A172 (cell line): ENCODE data around the gene OTOP2. TPM values are rescaled to one million over a fixed set of nuclear protein-coding genes. Genes with fewer than 3 reads are reported as not detected.

Experiments
- DNase-seq: peaks from one replicate; pipeline ENCODE4 v3.0.0-alpha.2; 2015; ENCODE audit warnings: low spot score
- total RNA-seq: library from RNA; depleted of rRNA; stranded (reverse); fragments of >200 nt; shearing (Covaris generic); gene quantifications from 2 replicates; pipeline ENCODE4 v1.2.3, GENCODE V29; 2014; rRNA removed

OTOP2 gene, protein sequence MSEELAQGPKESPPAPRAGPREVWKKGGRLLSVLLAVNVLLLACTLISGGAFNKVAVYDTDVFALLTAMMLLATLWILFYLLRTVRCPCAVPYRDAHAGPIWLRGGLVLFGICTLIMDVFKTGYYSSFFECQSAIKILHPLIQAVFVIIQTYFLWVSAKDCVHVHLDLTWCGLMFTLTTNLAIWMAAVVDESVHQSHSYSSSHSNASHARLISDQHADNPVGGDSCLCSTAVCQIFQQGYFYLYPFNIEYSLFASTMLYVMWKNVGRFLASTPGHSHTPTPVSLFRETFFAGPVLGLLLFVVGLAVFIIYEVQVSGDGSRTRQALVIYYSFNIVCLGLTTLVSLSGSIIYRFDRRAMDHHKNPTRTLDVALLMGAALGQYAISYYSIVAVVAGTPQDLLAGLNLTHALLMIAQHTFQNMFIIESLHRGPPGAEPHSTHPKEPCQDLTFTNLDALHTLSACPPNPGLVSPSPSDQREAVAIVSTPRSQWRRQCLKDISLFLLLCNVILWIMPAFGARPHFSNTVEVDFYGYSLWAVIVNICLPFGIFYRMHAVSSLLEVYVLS
- total RNA-seq = not detected in 2 replicates

- no peak for DNase-seq
Measured at GRCh38 chr17:74924250-74924948, at the start of gene OTOP2. TSS of gene OTOP2 (plus strand) at chr17:74924273. CDS start at chr17:74924633, 360 bp downstream.

- DNase-seq = no peak
Measured at GRCh38 chr17:74874615-74875037, 49.4 kb upstream of the OTOP2 start.

GRCh38 chr17:74875155-74875976 lies 48.7 kb upstream of the OTOP2 start:
- DNase-seq = no peak

DNA sequence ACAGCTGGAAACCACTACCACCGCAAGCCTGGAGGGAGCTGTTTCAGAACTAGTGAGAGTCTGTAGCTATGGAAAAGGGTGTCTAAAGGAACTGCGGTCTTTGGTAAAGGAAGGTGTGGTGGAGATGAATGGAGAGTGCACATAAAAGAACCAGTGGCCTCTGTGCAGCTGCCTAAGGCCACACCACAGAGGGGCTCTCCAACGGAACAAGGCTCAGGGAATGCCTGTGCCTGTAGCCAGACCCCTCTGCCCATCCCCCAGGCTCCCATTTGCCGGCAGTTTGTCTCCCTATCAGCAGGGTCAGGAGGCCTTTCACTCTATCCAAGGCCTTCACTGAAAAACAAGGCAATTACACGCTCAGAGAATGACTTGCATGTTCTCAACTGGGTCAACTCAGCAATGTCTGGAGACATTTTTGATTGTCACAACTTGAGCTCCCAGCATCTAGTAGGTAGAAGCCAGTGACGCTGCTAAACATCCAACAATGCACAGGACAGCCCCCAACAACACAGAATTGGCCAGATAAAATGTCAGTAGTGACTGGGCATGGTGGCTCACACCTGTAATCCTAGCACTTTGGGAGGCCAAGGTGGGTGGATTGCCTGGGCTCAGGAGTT lies 48.0 kb upstream of the OTOP2 start:
- DNase-seq = no peak

GRCh38 chr17:74877592-74878548 lies 46.2 kb upstream of the OTOP2 start:
- no peak for DNase-seq

GRCh38 chr17:74878658-74879057 lies 45.4 kb upstream of the OTOP2 start:
- no peak for DNase-seq

- no peak for DNase-seq
Measured at GRCh38 chr17:74879308-74879707, 44.8 kb upstream of the OTOP2 start.

DNA sequence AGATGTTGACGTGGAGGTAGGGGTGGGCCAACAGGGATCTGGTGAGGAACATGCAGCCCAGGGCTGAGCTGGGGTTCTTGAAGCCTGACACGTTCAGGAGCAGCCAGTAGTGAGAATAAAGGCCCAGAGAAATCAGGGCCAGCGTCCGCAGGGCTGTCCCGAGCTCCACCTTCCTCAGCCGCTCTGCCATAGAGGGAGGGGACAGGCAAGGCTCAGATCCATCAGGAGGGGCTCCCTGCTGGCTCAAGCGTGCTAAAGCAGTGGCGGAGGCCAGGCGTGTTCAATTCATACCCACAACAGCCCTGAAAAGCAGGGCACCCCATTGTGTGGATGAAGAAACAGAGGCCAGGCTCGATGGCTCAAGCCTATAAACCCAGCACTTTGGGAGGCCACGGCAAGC lies 43.0 kb upstream of the OTOP2 start:
- no peak for DNase-seq

DNA sequence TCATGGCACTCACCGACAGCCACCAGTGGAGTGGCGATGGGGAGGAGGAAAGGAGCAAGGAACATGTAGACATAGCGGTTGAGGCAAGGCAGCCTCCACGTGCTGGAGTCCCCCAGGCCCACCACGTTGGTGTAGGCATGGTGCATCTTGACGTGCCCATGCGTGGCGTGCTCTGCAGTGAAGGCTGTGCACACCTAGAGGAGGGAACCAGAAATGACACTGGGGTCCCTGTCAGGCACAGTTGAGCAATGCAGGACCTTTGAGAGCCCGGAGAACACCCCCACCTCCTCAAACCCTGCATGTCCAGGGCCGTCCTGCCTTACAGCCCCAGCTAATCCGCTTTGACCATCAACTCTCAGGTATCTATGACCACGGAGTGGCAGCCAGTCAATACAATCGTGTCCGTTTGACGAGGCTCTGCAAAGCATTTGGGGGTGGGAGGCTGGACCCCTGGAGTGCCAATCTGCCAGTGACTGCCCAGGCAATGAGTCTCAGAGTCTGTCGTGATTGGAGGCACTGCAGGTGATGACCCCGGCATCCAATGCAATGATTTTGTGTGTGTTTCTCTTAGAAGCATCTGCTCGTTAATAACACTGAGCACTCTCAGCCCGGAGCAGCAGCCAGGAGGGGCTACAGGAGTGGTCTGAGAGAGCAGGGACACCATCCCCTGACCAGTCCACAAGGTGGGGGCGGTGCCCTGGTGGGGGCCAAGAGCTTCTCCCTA lies 41.4 kb upstream of the OTOP2 start:
- DNase-seq = no peak

GRCh38 chr17:74883241-74883745 lies 40.8 kb upstream of the OTOP2 start:
- DNase-seq = no peak

- DNase-seq = no peak
Measured at GRCh38 chr17:74888469-74888868, 35.6 kb upstream of the OTOP2 start.

DNA sequence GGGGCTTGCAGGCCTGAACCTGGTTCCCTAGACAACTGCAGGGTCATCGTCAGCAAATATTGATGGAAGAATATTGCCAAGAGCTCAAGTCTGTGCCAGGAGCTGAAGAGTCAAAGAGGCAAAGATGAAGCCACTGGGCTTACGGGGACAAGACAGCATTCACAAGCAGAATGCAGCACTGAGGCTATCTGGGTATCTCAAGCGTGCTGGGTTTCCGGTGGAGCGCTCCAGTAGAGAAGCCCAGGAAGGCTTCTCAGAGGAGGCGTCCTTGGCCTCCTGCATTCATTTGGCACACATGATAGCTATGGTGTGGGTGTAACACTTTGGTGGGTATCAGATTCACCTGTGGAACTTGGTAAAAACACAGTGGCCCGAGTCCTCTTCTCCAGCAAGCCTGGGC lies 33.5 kb upstream of the OTOP2 start:
- DNase-seq = no peak

DNA sequence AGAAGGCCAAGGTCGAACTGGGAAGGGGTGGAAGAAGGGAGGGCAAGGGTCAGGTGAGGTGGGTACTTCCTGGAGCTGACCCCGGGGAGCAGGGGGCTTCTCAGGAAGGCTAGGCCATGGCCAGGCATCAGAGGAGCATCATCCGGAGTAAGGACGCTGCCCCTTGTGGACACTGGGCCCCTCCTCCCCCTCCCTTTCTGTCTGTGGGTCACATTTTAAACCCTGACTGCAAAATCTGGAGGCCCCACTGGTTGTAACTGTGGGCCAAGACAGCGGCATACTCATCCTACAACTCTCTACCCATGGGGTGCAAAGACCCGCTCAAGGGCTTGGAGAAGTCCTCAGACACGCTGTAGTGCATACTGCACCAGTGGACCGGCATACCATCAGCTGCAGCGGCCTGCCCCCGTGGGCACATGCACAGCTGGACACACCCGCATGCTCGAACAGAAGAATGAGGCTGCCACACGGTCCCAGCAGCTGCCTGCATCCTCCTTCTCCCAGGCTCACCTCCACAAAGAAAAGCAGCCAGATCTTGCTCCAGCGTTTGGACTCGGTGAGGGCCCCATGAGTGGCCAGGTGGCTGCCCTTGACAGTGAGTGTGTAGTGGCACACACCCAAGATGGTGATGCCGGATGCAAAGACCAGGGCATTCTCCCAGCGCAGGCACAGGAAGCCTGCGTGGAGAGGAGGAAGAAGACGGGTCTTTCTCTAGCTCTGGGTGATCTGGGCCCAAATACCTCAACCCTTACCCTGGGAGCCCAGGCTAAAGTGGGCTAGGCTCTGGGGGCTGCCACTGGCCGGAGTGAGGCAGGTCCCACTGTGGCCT lies 31.8 kb upstream of the OTOP2 start:
- no peak for DNase-seq

- no peak for DNase-seq
Measured at GRCh38 chr17:74892974-74893911, 30.8 kb upstream of the OTOP2 start, which contains the start of gene FADS6. TSS of gene FADS6 (minus strand) at chr17:74893633. CDS start at chr17:74893595, 38 bp downstream.

GRCh38 chr17:74893936-74894671 lies 30.0 kb upstream of the OTOP2 start:
- DNase-seq = no peak

DNA sequence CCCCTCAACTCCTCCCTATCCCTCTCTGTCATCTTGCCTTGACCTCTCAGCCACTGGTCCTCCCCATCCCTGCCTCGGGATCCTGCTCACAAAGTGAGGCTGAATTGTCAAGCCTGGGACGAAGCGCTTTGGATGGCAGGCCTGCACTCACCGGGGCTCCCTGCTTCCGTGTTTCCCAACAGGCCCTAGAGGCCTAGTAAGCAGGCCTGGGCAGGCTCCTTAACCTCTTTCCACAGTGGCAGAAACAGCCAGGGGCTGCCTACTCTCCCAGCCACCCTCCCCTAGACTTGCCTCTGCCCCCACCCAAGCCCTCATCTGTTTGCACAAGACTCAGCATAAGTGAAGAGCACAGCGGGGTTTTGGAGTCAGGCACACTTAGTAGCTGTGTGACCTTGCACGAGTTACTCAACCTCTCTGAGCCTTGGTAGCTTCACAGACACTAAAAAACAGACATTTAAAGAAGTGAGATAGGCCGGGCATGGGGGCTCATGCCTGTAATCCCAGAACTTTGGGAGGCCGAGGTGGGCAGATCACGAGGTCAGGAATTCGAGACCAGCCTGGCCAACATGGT lies 25.6 kb upstream of the OTOP2 start:
- DNase-seq = no peak
